Measurements from ENCODE around the gene MNT. TPM values are rescaled to one million over a fixed set of nuclear protein-coding genes. Genes with fewer than 3 reads are reported as not detected.
"Not testable (repeated sequence)": the region's sequence is repeated elsewhere in the genome, so short reads cannot be mapped to it uniquely, and the experiment has no call there.

MNT gene
- polyA plus RNA-seq, 1 donor from 2014 or later = 6.1 TPM

GRCh38 chr17:2442166-2442565, 41.3 kb upstream of the MNT start:
- Histone ChIP-seq H4K20me1 (ENCODE audit: insufficient read depth) (no peaks in the 10 kb centered on the region), H3K27ac (ENCODE audit: low read length) (no peak overlapping the region), H3K79me2 (replicated peaks; ENCODE audit: insufficient read depth, low read length) (no peaks in the 10 kb centered on the region)

GRCh38 chr17:2440930-2441329, 40.1 kb upstream of the MNT start:
- no peaks in the 10 kb centered on the region for H3K79me2 ChIP-seq (replicated peaks; ENCODE audit: insufficient read depth, low read length)
- no peaks in the 10 kb centered on the region for H3K9me3 ChIP-seq (ENCODE audit: low read length)
- H3K27ac ChIP-seq (ENCODE audit: low read length) = no peak overlapping the region
- no peak overlapping the region for H3K4me3 ChIP-seq (ENCODE audit: low read length)
- peaks cover 6% of the 10 kb centered on the region for H3K36me3 ChIP-seq (ENCODE audit: insufficient read depth, low read length)
- no peak overlapping the region for H3K9ac ChIP-seq (ENCODE audit: low read length)
- no peak for TF ChIP-seq MXI1 (conservative IDR thresholded peaks at IDR 0.05; ENCODE audit: poor library complexity, severe bottlenecking)
- no peak for TF ChIP-seq CTCF (IDR thresholded peaks at IDR 0.05; ENCODE audit: poor library complexity, severe bottlenecking)
- no peak for TF ChIP-seq SMC3 (conservative IDR thresholded peaks at IDR 0.05; ENCODE audit: poor library complexity)
- no peak for TF ChIP-seq EZH2 (IDR thresholded peaks at IDR 0.05; ENCODE audit: borderline replicate concordance, insufficient read depth, low read length, poor library complexity, severe bottlenecking)
- TF ChIP-seq TAF1 (IDR thresholded peaks at IDR 0.05; ENCODE audit: low read depth) = no peak
- no peak for TF ChIP-seq EP300 (conservative IDR thresholded peaks at IDR 0.05; ENCODE audit: poor library complexity, severe bottlenecking)
- no peak for TF ChIP-seq RAD21 (conservative IDR thresholded peaks at IDR 0.05)
- no peak for TF ChIP-seq REST (IDR thresholded peaks at IDR 0.05; ENCODE audit: borderline replicate concordance)
- no peak for TF ChIP-seq POLR2AphosphoS5 (IDR thresholded peaks at IDR 0.05)
- H3K9me2 ChIP-seq (ENCODE audit: insufficient read depth, low read length) = no peaks in the 10 kb centered on the region
- no peaks in the 10 kb centered on the region for H3K27me3 ChIP-seq (ENCODE audit: insufficient read depth, low read depth, low read length)
- H3K4me2 ChIP-seq (ENCODE audit: low read length) = no peak overlapping the region
- no peaks in the 10 kb centered on the region for H4K20me1 ChIP-seq (ENCODE audit: insufficient read depth)
- no peak overlapping the region for H2AFZ ChIP-seq (ENCODE audit: low read depth, low read length)
- H3F3A ChIP-seq (ENCODE audit: insufficient read depth, low read length, poor library complexity, severe bottlenecking) = no peaks in the 10 kb centered on the region

More at GRCh38 chr17:2442166-2442565, 41.3 kb upstream of the MNT start:
- H3K4me2 ChIP-seq (ENCODE audit: low read length) = no peak overlapping the region
- H3K4me3 ChIP-seq (ENCODE audit: low read length) = no peak overlapping the region
- peaks cover 6% of the 10 kb centered on the region for H3K36me3 ChIP-seq (ENCODE audit: insufficient read depth, low read length)
- no peak overlapping the region for H3K9ac ChIP-seq (ENCODE audit: low read length)
- H3K9me3 ChIP-seq (ENCODE audit: low read length) = no peaks in the 10 kb centered on the region
- no peaks in the 10 kb centered on the region for H3K9me2 ChIP-seq (ENCODE audit: insufficient read depth, low read length)
- H2AFZ ChIP-seq (ENCODE audit: low read depth, low read length) = no peak overlapping the region
- no peaks in the 10 kb centered on the region for H3K27me3 ChIP-seq (ENCODE audit: insufficient read depth, low read depth, low read length)
- no peaks in the 10 kb centered on the region for H3F3A ChIP-seq (ENCODE audit: insufficient read depth, low read length, poor library complexity, severe bottlenecking)
- TF ChIP-seq EP300 (conservative IDR thresholded peaks at IDR 0.05; ENCODE audit: poor library complexity, severe bottlenecking) (no peak), SMC3 (conservative IDR thresholded peaks at IDR 0.05; ENCODE audit: poor library complexity) (no peak), MXI1 (conservative IDR thresholded peaks at IDR 0.05; ENCODE audit: poor library complexity, severe bottlenecking) (no peak), TAF1 (IDR thresholded peaks at IDR 0.05; ENCODE audit: low read depth) (no peak), RAD21 (conservative IDR thresholded peaks at IDR 0.05) (no peak), POLR2AphosphoS5 (IDR thresholded peaks at IDR 0.05) (no peak)

GRCh38 chr17:2439997-2440396, 39.1 kb upstream of the MNT start:
- H3K79me2 ChIP-seq (replicated peaks; ENCODE audit: insufficient read depth, low read length); H2AFZ ChIP-seq (ENCODE audit: low read depth, low read length); H3K9me3 ChIP-seq (ENCODE audit: low read length); H3K9me2 ChIP-seq (ENCODE audit: insufficient read depth, low read length); H3K9ac ChIP-seq (ENCODE audit: low read length); H3K36me3 ChIP-seq (ENCODE audit: insufficient read depth, low read length); H3F3A ChIP-seq (ENCODE audit: insufficient read depth, low read length, poor library complexity, severe bottlenecking); H3K4me3 ChIP-seq (ENCODE audit: low read length); H3K4me2 ChIP-seq (ENCODE audit: low read length); H3K27ac ChIP-seq (ENCODE audit: low read length); H4K20me1 ChIP-seq (ENCODE audit: insufficient read depth); H3K27me3 ChIP-seq (ENCODE audit: insufficient read depth, low read depth, low read length): not testable (repeated sequence)

Measured in neural cell (in vitro differentiated cells).